ENCODE data around the gene PRELP.

GRCh38 chr1:203516906-203517305 lies 41.3 kb downstream of the PRELP start:
- TF ChIP-seq TCF4 (CRISPR knock-in tag; IDR thresholded peaks at IDR 0.05; ENCODE audit: borderline replicate concordance) (no peak), PPARA (CRISPR knock-in tag; IDR thresholded peaks at IDR 0.05; ENCODE audit: borderline replicate concordance) (no peak), GLIS3 (CRISPR knock-in tag; IDR thresholded peaks at IDR 0.05) (no peak), TSHZ2 (CRISPR knock-in tag; IDR thresholded peaks at IDR 0.05) (no peak), ZFP30 (CRISPR knock-in tag; IDR thresholded peaks at IDR 0.05) (no peak), RARB (CRISPR knock-in tag; IDR thresholded peaks at IDR 0.05) (no peak), ZNF70 (CRISPR knock-in tag; IDR thresholded peaks at IDR 0.05) (no peak)

Data from SK-N-SH treated with all-trans-retinoic acid at 6 μM for 48 hours (cell line).